HG02852 (cell line): Measurements from ENCODE around the gene IFITM5.
"Not testable (repeated sequence)": the region's sequence is repeated elsewhere in the genome, so short reads cannot be mapped to it uniquely, and the experiment has no call there.

Source experiments
- ATAC-seq: cut with Tn5 transposase; IDR thresholded peaks from one replicate; pipeline ENCODE4 v1.9.1; 2021; ENCODE audit warnings: mild to moderate bottlenecking, moderate library complexity; ENCODE audit not compliant: unreplicated experiment

The IFITM5 gene

GRCh38 chr11:296171-297050 is 2.9 kb downstream of the IFITM5 start:
- no peak for ATAC-seq

- no peak for ATAC-seq
These were observed 3.8 kb downstream of the IFITM5 start for GRCh38 chr11:295351-296170.

GRCh38 chr11:294780-295179 is 4.5 kb downstream of the IFITM5 start:
- ATAC-seq, result no peak

- no peak for ATAC-seq
These were observed 5.3 kb downstream of the IFITM5 start for GRCh38 chr11:293852-294661.

GRCh38 chr11:293271-293851 is 6.0 kb downstream of the IFITM5 start:
- no peak for ATAC-seq

GRCh38 chr11:292211-293121 is 6.9 kb downstream of the IFITM5 start:
- ATAC-seq, result no peak

GRCh38 chr11:291281-292210 is 7.8 kb downstream of the IFITM5 start:
- no peak for ATAC-seq

GRCh38 chr11:290621-291231 is 8.6 kb downstream of the IFITM5 start:
- ATAC-seq, result no peak

- ATAC-seq, result no peak
These were observed 9.4 kb downstream of the IFITM5 start for GRCh38 chr11:289712-290620.

GRCh38 chr11:289398-289711 is 10.0 kb downstream of the IFITM5 start:
- no peak for ATAC-seq

- ATAC-seq, result peak; percentile 54
These were observed 10.6 kb downstream of the IFITM5 start, which contains the start of gene PGGHG for GRCh38 chr11:288478-289397. PGGHG (plus strand) TSS chr11:289126; CDS start chr11:289817, 691 bp downstream.

- no peak for ATAC-seq
These were observed 11.4 kb downstream of the IFITM5 start for GRCh38 chr11:287821-288477.

- not testable (repeated sequence) for ATAC-seq
These were observed 12.1 kb downstream of the IFITM5 start for GRCh38 chr11:286977-287820.

GRCh38 chr11:285894-286220 is 13.5 kb downstream of the IFITM5 start:
- ATAC-seq, result no peak
